Heart left ventricle (tissue), 16 donors: ENCODE data around the gene POLR3A. TPM values are rescaled to one million over a fixed set of nuclear protein-coding genes. Genes with fewer than 3 reads are reported as not detected.

ENCODE experiments used
- ATAC-seq, 4 donors: fragments of 200-7000 bp; cut with Tn5 transposase; one replicate each; pipeline ENCODE4 v1.9.1; 2020 to 2022; ENCODE audit warnings: moderate library complexity in 4 of 4, mild to moderate bottlenecking in 3 of 4, moderate number of reproducible peaks in 1 of 4
- DNase-seq, 5 donors: peaks; one replicate each; pipeline ENCODE4 v3.0.0-alpha.2; 2020
- H3K27ac ChIP-seq, 12 donors: fragments of 200-600 bp; sonication (generic) in 4 of 12; one replicate each; pipeline versions ENCODE4 v1.5.0 to v1.8.0; 2016 to 2022; ENCODE audit warnings: mild to moderate bottlenecking in 2 of 12
- H3K27me3 ChIP-seq, 9 donors: fragments of 200-600 bp; sonication (generic) in 2 of 9; one replicate each; pipeline versions ENCODE4 v1.5.1 to v1.8.0; 2016 to 2022; ENCODE audit warnings: mild to moderate bottlenecking in 3 of 9
- H3K36me3 ChIP-seq, 9 donors: fragments of 200-600 bp; sonication (generic) in 2 of 9; one replicate each; pipeline versions ENCODE4 v1.5.0 to v1.8.0; 2018 to 2022; ENCODE audit warnings: mild to moderate bottlenecking in 2 of 9
- H3K4me1 ChIP-seq, 12 donors: fragments of 200-600 bp; sonication (generic) in 4 of 12; one replicate each; pipeline versions ENCODE4 v1.5.0 to v1.8.0; 2016 to 2022; ENCODE audit warnings: mild to moderate bottlenecking in 3 of 12
- H3K4me3 ChIP-seq, 12 donors: fragments of 200-600 bp; sonication (generic) in 4 of 12; one replicate each; pipeline versions ENCODE4 v1.5.0 to v1.8.0; 2017 to 2022; ENCODE audit warnings: mild to moderate bottlenecking in 9 of 12, moderate library complexity in 4 of 12
- H3K9me3 ChIP-seq, 12 donors: fragments of 200-600 bp; sonication (generic) in 4 of 12; one replicate each; pipeline versions ENCODE4 v1.5.0 to v1.8.0; 2016 to 2022; ENCODE audit warnings: mild to moderate bottlenecking in 1 of 12
- CTCF ChIP-seq, 12 donors: fragments of 200-600 bp; sonication (generic) in 4 of 12; IDR thresholded peaks; one replicate each; pipeline versions ENCODE4 v1.5.0 to v1.8.0; 2018 to 2022; ENCODE audit warnings: antibody characterized with exemption in 12 of 12, mild to moderate bottlenecking in 5 of 12
- POLR2A ChIP-seq, 2 donors: fragments of 450-650 bp; IDR thresholded peaks; one replicate each; pipeline ENCODE4 v1.6.1; 2017; ENCODE audit warnings: antibody characterized with exemption in 2 of 2, mild to moderate bottlenecking in 2 of 2, moderate library complexity in 2 of 2
- WGBS, 4 donors: extraction: QIAGEN DNeasy Blood & Tissue Kit in 2 of 4; methylation state at CpG; one replicate each; pipeline versions ENCODE4 v1.1.5 to v1.1.7; 2013 to 2018; 5-methylcytosine and 5-hydroxymethylcytosine counted together
- intact Hi-C, 10 donors: fragments of 100-400 bp; cut with DNase I; formaldehyde crosslinking; loops; one replicate each; pipeline versions ENCODE4 v1.11.1 to v1.14.2; 2022
- polyA plus RNA-seq, 2 donors: library from polyadenylated mRNA; stranded (reverse); fragments of 200-250 nt; gene quantifications; one replicate each; pipeline ENCODE4 v1.2.3, GENCODE V29; 2013
- total RNA-seq, 9 donors: library from RNA; depleted of rRNA in 2 of 9; stranded (reverse); fragments of >200 nt in 2 of 9; fragmentation: NEBNext Ultra II Directional in 3 of 9; extraction: Animal tissue kit (Norgen Biotek cat#: 25700) in 3 of 9; gene quantifications; one replicate each; pipeline versions ENCODE4 v1.1.0 to v1.2.4, GENCODE V29; 2016 to 2023
- donor health status: ischemic (EF 13 %, LVEDD 7.1; RV severe dilation, severe dysfunction).
- donor health status: healthy with polysubstance abuse.
- donor health status: DM: no; HTN: yes; CAD: no.
- donor health status: DM: no; HTN: no; CAD: no.
- donor health status: ischemic (EF 25% LVEDD 6.9; RV normal size, moderate dysfunction).
- donor health status: ischemic (EF 25% LVEDD 5.7; RV mildly dilated, moderate dysfunction).
- donor health status: healthy.
- donor health status: DM: yes; HTN: yes; CAD: no.
- donor health status: ischemic (EF 35%, LVEDD 5.7; RV mildly dilated, moderate dysfunction).
- donor health status: nonischemic (EF 11% LVEDD 7.7; RV severe dilation, severe dysfunction).
- donor health status: DM: yes; HTN: yes; CAD: no.
- donor health status: PGD.
- donor health status: ischemic (EF 29% LVEDD 5.4; RV normal size, mild dysfunction).
- donor health status: nonischemic (EF 23%, LVEDD 6.1; RV moderate dilation, normal function).

The POLR3A gene
- total and polyA plus RNA-seq, 11 donors: 3.8 to 12.9 (median 8.9) TPM

- Histone ChIP-seq H3K27me3 (no peaks in the 10 kb centered on the region), H3K4me1 (peaks cover 0 to 18% (median 12%) of the 10 kb centered on the region in 12 donors), H3K36me3 (peaks cover 2 to 30% (median 21%) of the 10 kb centered on the region in 9 donors), H3K27ac (peak overlapping the region in 1 of 12 donors; percentile 88), H3K9me3 (no peaks in the 10 kb centered on the region), H3K4me3 (no peak overlapping the region)
- DNase-seq (no peak), ATAC-seq (no peak)
- WGBS, 4 donors: 92 to 97% (median 93%) methylated on average over 5 of the region's 5 CpGs
- TF ChIP-seq POLR2A (IDR thresholded peaks at IDR 0.05) (no peak), CTCF (IDR thresholded peaks at IDR 0.05) (no peak)
- intact Hi-C loops: loop anchor here in 5 of 10 donors (5.0 to 10.0 kb wide), 3 partner anchors 46 to 128 kb away; partner anchors contain the start of gene DLG5 (in 2 of the 5)
These were observed 56.0 kb downstream of the POLR3A start for GRCh38 chr10:77973276-77973675.

- Histone ChIP-seq H3K27ac (peak overlapping the region in 5 of 12 donors; percentile 62 to 88 (median 76)), H3K4me3 (no peak overlapping the region), H3K36me3 (peaks cover 0 to 19% (median 10%) of the 10 kb centered on the region in 9 donors), H3K27me3 (no peaks in the 10 kb centered on the region), H3K9me3 (no peaks in the 10 kb centered on the region), H3K4me1 (peaks cover 0 to 18% (median 12%) of the 10 kb centered on the region in 12 donors)
- DNase-seq: no peak
- no peak for ATAC-seq
- TF ChIP-seq CTCF (IDR thresholded peaks at IDR 0.05) (no peak), POLR2A (IDR thresholded peaks at IDR 0.05) (no peak)
- 87 to 94% (median 89%) methylated on average over 5 of the region's 5 CpGs for WGBS, 4 donors
- intact Hi-C loops: loop anchor here in 5 of 10 donors (5.0 to 10.0 kb wide), 3 partner anchors 45 to 127 kb away; partner anchors contain the start of gene DLG5 (in 2 of the 5)
These were observed 57.2 kb downstream of the POLR3A start for GRCh38 chr10:77972148-77972547.

- Histone ChIP-seq H3K4me1 (peaks cover 0 to 18% (median 12%) of the 10 kb centered on the region in 12 donors), H3K27me3 (no peaks in the 10 kb centered on the region), H3K27ac (peak overlapping the region in 11 of 12 donors; percentile 2 to 88 (median 70)), H3K9me3 (no peaks in the 10 kb centered on the region), H3K4me3 (no peak overlapping the region), H3K36me3 (peaks cover 0 to 15% (median 6%) of the 10 kb centered on the region in 9 donors)
- intact Hi-C loops: loop anchor here in 6 of 10 donors (2.0 to 10.0 kb wide), 4 partner anchors 44 to 127 kb away; partner anchors contain the start of gene DLG5 (in 2 of the 6)
- ATAC-seq (peak in 1 of 4 donors; percentile 9), DNase-seq (no peak)
- TF ChIP-seq CTCF (IDR thresholded peaks at IDR 0.05): no peak
- no peak for TF ChIP-seq POLR2A (IDR thresholded peaks at IDR 0.05)
- 83 to 87% (median 85%) methylated on average over 3 of the region's 3 CpGs for WGBS, 4 donors
These were observed 57.5 kb downstream of the POLR3A start for GRCh38 chr10:77971804-77972144.

GRCh38 chr10:77970869-77971803 is 58.2 kb downstream of the POLR3A start:
- peak overlapping the region in 11 of 12 donors; percentile 2 to 88 (median 70) for H3K27ac ChIP-seq
- TF ChIP-seq POLR2A (IDR thresholded peaks at IDR 0.05): no peak
- TF ChIP-seq CTCF (IDR thresholded peaks at IDR 0.05): no peak
- DNase-seq: peak in 4 of 5 donors; percentile 75 to 83 (median 79)
- 32 to 39% (median 36%) methylated on average over 7 of the region's 7 CpGs for WGBS, 4 donors
- peaks cover 0 to 18% (median 12%) of the 10 kb centered on the region in 12 donors for H3K4me1 ChIP-seq
- no peaks in the 10 kb centered on the region for H3K9me3 ChIP-seq
- peaks cover 0 to 8% (median under 1%) of the 10 kb centered on the region in 9 donors for H3K36me3 ChIP-seq
- peak; percentile 88 to 97 (median 93) for ATAC-seq
- no peaks in the 10 kb centered on the region for H3K27me3 ChIP-seq
- intact Hi-C loops: loop anchor here in 6 of 10 donors (2.0 to 10.0 kb wide), 4 partner anchors 44 to 126 kb away; partner anchors contain the start of gene DLG5 (in 2 of the 6)
- H3K4me3 ChIP-seq: peak overlapping the region in 2 of 12 donors; percentile 25
